ENCODE data around the gene CNIH4. TPM values are rescaled to one million over a fixed set of nuclear protein-coding genes. Genes with fewer than 3 reads are reported as not detected.

Gene CNIH4
- total and polyA plus RNA-seq, 4 donors: 11.9 to 40.2 (median 29.2) TPM

- H3K9me3 ChIP-seq (ENCODE audit: control insufficient read depth in 4 of 4, low read length in 3 of 4): no peaks in the 10 kb centered on the region
- H3K27me3 ChIP-seq (ENCODE audit: control insufficient read depth in 4 of 4, insufficient read depth in 4 of 4, low read length in 3 of 4): no peaks in the 10 kb centered on the region
- no peak for DNase-seq (ENCODE audit: low spot score)
- H3K27ac ChIP-seq (ENCODE audit: low read depth in 1 of 2, low read length in 2 of 2): no peak overlapping the region
- peaks cover 0 to 5% (median 0%) of the 10 kb centered on the region in 4 donors for H3K4me1 ChIP-seq (ENCODE audit: control insufficient read depth in 4 of 4, insufficient read depth in 4 of 4, low read length in 3 of 4)
- TF ChIP-seq RAD21 (IDR thresholded peaks at IDR 0.05) (no peak), HNF4A (conservative IDR thresholded peaks at IDR 0.05) (no peak), JUND (IDR thresholded peaks at IDR 0.05) (no peak), TAF1 (conservative IDR thresholded peaks at IDR 0.05) (no peak), RXRA (IDR thresholded peaks at IDR 0.05) (no peak), REST (IDR thresholded peaks at IDR 0.05) (no peak), HNF4G (IDR thresholded peaks at IDR 0.05) (no peak), FOXA1 (IDR thresholded peaks at IDR 0.05) (no peak), NR2F2 (IDR thresholded peaks at IDR 0.05) (no peak), YY1 (IDR thresholded peaks at IDR 0.05) (no peak), EGR1 (IDR thresholded peaks at IDR 0.05; ENCODE audit: low read depth in 2 of 2) (no peak)
- TF ChIP-seq, protein P1, sequence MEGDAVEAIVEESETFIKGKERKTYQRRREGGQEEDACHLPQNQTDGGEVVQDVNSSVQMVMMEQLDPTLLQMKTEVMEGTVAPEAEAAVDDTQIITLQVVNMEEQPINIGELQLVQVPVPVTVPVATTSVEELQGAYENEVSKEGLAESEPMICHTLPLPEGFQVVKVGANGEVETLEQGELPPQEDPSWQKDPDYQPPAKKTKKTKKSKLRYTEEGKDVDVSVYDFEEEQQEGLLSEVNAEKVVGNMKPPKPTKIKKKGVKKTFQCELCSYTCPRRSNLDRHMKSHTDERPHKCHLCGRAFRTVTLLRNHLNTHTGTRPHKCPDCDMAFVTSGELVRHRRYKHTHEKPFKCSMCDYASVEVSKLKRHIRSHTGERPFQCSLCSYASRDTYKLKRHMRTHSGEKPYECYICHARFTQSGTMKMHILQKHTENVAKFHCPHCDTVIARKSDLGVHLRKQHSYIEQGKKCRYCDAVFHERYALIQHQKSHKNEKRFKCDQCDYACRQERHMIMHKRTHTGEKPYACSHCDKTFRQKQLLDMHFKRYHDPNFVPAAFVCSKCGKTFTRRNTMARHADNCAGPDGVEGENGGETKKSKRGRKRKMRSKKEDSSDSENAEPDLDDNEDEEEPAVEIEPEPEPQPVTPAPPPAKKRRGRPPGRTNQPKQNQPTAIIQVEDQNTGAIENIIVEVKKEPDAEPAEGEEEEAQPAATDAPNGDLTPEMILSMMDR (IDR thresholded peaks at IDR 0.05; ENCODE audit: low read depth, low read length, missing input control): no peak
- TF ChIP-seq, protein P2, sequence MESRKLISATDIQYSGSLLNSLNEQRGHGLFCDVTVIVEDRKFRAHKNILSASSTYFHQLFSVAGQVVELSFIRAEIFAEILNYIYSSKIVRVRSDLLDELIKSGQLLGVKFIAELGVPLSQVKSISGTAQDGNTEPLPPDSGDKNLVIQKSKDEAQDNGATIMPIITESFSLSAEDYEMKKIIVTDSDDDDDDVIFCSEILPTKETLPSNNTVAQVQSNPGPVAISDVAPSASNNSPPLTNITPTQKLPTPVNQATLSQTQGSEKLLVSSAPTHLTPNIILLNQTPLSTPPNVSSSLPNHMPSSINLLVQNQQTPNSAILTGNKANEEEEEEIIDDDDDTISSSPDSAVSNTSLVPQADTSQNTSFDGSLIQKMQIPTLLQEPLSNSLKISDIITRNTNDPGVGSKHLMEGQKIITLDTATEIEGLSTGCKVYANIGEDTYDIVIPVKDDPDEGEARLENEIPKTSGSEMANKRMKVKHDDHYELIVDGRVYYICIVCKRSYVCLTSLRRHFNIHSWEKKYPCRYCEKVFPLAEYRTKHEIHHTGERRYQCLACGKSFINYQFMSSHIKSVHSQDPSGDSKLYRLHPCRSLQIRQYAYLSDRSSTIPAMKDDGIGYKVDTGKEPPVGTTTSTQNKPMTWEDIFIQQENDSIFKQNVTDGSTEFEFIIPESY (IDR thresholded peaks at IDR 0.05): no peak
- H3K36me3 ChIP-seq (ENCODE audit: control insufficient read depth in 4 of 4, insufficient read depth in 3 of 4, low read depth in 1 of 4, low read length in 3 of 4): peaks cover 11 to 69% (median 63%) of the 10 kb centered on the region in 4 donors
- H3K9ac ChIP-seq (ENCODE audit: low read depth in 1 of 2, low read length in 2 of 2): no peak overlapping the region
- H3K4me3 ChIP-seq (ENCODE audit: low read depth in 1 of 3, low read length in 3 of 3): no peak overlapping the region
These were observed 49.5 kb downstream of the CNIH4 start for GRCh38 chr1:224406216-224406615.

DNA sequence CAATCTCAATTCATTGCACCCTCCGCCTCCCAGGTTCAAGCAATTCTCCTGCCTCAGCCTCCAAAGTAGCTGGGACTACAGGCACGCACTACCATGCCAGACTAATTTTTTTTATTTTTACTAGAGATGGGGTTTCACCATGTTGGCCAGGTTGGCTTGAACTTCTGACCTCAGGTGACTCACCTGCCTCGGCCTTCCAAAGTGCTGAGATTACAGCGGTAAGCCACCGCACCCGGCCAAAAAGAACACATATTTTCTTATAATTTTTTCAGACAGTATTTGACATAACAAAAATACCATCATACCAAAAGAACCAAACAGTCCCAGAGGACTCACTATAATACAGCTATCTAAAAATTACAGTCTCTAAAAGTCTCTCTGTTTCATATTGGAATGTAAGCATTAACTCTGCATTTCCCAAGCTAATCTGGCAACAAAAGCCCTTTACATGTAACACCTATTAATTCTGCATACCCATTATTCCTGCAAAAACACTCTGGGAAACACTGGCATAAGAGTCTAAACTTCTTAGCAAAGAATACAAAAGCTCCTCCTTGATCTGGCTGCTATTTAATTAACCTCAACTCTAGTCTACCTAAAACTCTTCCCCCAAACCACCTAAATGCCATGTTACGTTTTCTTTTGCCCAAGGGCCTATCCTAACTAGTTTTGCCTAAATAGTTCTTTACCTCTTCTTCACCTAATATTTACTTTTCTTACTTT is 51.1 kb downstream of the CNIH4 start:
- Histone ChIP-seq H3K9me3 (ENCODE audit: control insufficient read depth in 4 of 4, low read length in 3 of 4) (no peaks in the 10 kb centered on the region), H3K27me3 (ENCODE audit: control insufficient read depth in 4 of 4, insufficient read depth in 4 of 4, low read length in 3 of 4) (no peaks in the 10 kb centered on the region), H3K36me3 (ENCODE audit: control insufficient read depth in 4 of 4, insufficient read depth in 3 of 4, low read depth in 1 of 4, low read length in 3 of 4) (peaks cover 11 to 67% (median 54%) of the 10 kb centered on the region in 4 donors), H3K4me1 (ENCODE audit: control insufficient read depth in 4 of 4, insufficient read depth in 4 of 4, low read length in 3 of 4) (peaks cover 0 to 5% (median 0%) of the 10 kb centered on the region in 4 donors), H3K4me3 (ENCODE audit: low read depth in 1 of 3, low read length in 3 of 3) (no peak overlapping the region), H3K9ac (ENCODE audit: low read depth in 1 of 2, low read length in 2 of 2) (no peak overlapping the region), H3K27ac (ENCODE audit: low read depth in 1 of 2, low read length in 2 of 2) (no peak overlapping the region)
- no peak for DNase-seq (ENCODE audit: low spot score)
- WGBS: 77% methylated on average over 7 of the region's 7 CpGs
- TF ChIP-seq HNF4A (conservative IDR thresholded peaks at IDR 0.05): peak in 1 of 2 donors; percentile 5
- no peak for TF ChIP-seq YY1 (IDR thresholded peaks at IDR 0.05)
